WTC11 (cell line): ENCODE results near the gene OGFR. TPM values are rescaled to one million over a fixed set of nuclear protein-coding genes. Genes with fewer than 3 reads are reported as not detected.

Experiments used
- ATAC-seq: fragments of 200-7000 bp; cut with Tn5 transposase; 2 replicates; pipeline ENCODE4 v1.10.0; 2021; ENCODE audit warnings: mild to moderate bottlenecking, moderate library complexity
- CTCF ChIA-PET: fragments of 300-600 bp; sonication (Branson Sonifier 250); formaldehyde crosslinking; loops from one replicate; lab custom pipeline; 2021; ENCODE audit warnings: antibody characterized with exemption; lab: Charles Lee
- POLR2A ChIA-PET: fragments of 350-600 bp; sonication (Branson Sonifier 250); formaldehyde crosslinking; loops from one replicate; lab custom pipeline; 2021; ENCODE audit warnings: antibody characterized with exemption; lab: Charles Lee
- DNase-seq: peaks from one replicate; pipeline ENCODE4 v3.0.0; 2021; ENCODE audit warnings: low spot score
- H3K27ac Mint-ChIP-seq: 2 replicates; pipeline ENCODE4 v1.8.0; 2021; ENCODE audit warnings: mixed read lengths
- H3K27me3 Mint-ChIP-seq: 2 replicates; pipeline ENCODE4 v1.8.0; 2021; ENCODE audit warnings: low read depth, mild to moderate bottlenecking, moderate library complexity, mixed read lengths
- H3K36me3 Mint-ChIP-seq: 2 replicates; pipeline ENCODE4 v1.8.0; 2021; ENCODE audit warnings: mixed read lengths
- H3K4me1 Mint-ChIP-seq: 2 replicates; pipeline ENCODE4 v1.8.0; 2022; ENCODE audit warnings: mixed read lengths
- H3K4me3 Mint-ChIP-seq: 2 replicates; pipeline ENCODE4 v1.8.0; 2021; ENCODE audit warnings: mild to moderate bottlenecking, moderate library complexity, mixed read lengths
- H3K9me3 Mint-ChIP-seq: 2 replicates; pipeline ENCODE4 v1.8.0; 2021; ENCODE audit warnings: mixed read lengths
- AR ChIP-seq: fragments of 250-450 bp; sonication (Bioruptor Pico); IDR thresholded peaks from 2 replicates; pipeline ENCODE4 v1.9.0; 2021; ENCODE audit warnings: mild to moderate bottlenecking
- ATF2 ChIP-seq: sonication (generic); formaldehyde crosslinking; IDR thresholded peaks from 2 replicates; pipeline ENCODE4 v1.8.1; 2022; ENCODE audit warnings: low read depth, missing genetic modification reagents, borderline replicate concordance
- ELF4 ChIP-seq: sonication (generic); formaldehyde crosslinking; IDR thresholded peaks from 2 replicates; pipeline ENCODE4 v1.8.1; 2022; ENCODE audit warnings: low read depth, mild to moderate bottlenecking, moderate library complexity, missing genetic modification reagents
- GABPB1 ChIP-seq: sonication (generic); formaldehyde crosslinking; IDR thresholded peaks from 2 replicates; pipeline ENCODE4 v1.8.1; 2023; ENCODE audit warnings: mild to moderate bottlenecking, missing genetic modification reagents
- PREB ChIP-seq: sonication (generic); formaldehyde crosslinking; IDR thresholded peaks from 2 replicates; pipeline ENCODE4 v1.8.1; 2022; ENCODE audit warnings: mild to moderate bottlenecking, missing genetic modification reagents, moderate library complexity, borderline replicate concordance
- SMAD3 ChIP-seq: sonication (generic); formaldehyde crosslinking; IDR thresholded peaks from 2 replicates; pipeline ENCODE4 v1.8.0; 2022; ENCODE audit warnings: missing genetic modification reagents, mild to moderate bottlenecking, borderline replicate concordance
- ZNF416 ChIP-seq: fragments of 250-450 bp; sonication (Bioruptor Pico); IDR thresholded peaks from 2 replicates; pipeline ENCODE4 v1.9.0; 2021; ENCODE audit warnings: mild to moderate bottlenecking, inconsistent platforms
- ZNF671 ChIP-seq: fragments of 250-450 bp; sonication (Bioruptor Pico); IDR thresholded peaks from 2 replicates; pipeline ENCODE4 v1.8.0; 2021; ENCODE audit warnings: mild to moderate bottlenecking
- total RNA-seq: library from RNA; stranded (reverse); gene quantifications from 3 replicates; pipeline ENCODE4 v1.2.3, GENCODE V29; 2021
- TF ChIP-seq, protein P1 (sequence below): sonication (generic); formaldehyde crosslinking; IDR thresholded peaks from 2 replicates; pipeline ENCODE4 v1.8.0; 2022; ENCODE audit warnings: mild to moderate bottlenecking, missing genetic modification reagents
- TF ChIP-seq, protein P2 (sequence below): sonication (generic); formaldehyde crosslinking; IDR thresholded peaks from 2 replicates; pipeline ENCODE4 v1.8.1; 2023; ENCODE audit warnings: mild to moderate bottlenecking, missing genetic modification reagents, moderate library complexity
- TF ChIP-seq, protein P3 (sequence below): sonication (generic); formaldehyde crosslinking; IDR thresholded peaks from 2 replicates; pipeline ENCODE4 v1.8.0; 2023; ENCODE audit warnings: mild to moderate bottlenecking, missing genetic modification reagents
- TF ChIP-seq, protein P4 (sequence below): sonication (generic); formaldehyde crosslinking; IDR thresholded peaks from 2 replicates; pipeline ENCODE4 v1.8.0; 2022; ENCODE audit warnings: mild to moderate bottlenecking, missing genetic modification reagents
- TF ChIP-seq, protein P5 (sequence below): sonication (generic); formaldehyde crosslinking; IDR thresholded peaks from 2 replicates; pipeline ENCODE4 v1.8.0; 2022; ENCODE audit warnings: mild to moderate bottlenecking, missing genetic modification reagents

Gene OGFR
- total RNA-seq, 1 experiment from 2014 or later, result 43.3 TPM

DNA sequence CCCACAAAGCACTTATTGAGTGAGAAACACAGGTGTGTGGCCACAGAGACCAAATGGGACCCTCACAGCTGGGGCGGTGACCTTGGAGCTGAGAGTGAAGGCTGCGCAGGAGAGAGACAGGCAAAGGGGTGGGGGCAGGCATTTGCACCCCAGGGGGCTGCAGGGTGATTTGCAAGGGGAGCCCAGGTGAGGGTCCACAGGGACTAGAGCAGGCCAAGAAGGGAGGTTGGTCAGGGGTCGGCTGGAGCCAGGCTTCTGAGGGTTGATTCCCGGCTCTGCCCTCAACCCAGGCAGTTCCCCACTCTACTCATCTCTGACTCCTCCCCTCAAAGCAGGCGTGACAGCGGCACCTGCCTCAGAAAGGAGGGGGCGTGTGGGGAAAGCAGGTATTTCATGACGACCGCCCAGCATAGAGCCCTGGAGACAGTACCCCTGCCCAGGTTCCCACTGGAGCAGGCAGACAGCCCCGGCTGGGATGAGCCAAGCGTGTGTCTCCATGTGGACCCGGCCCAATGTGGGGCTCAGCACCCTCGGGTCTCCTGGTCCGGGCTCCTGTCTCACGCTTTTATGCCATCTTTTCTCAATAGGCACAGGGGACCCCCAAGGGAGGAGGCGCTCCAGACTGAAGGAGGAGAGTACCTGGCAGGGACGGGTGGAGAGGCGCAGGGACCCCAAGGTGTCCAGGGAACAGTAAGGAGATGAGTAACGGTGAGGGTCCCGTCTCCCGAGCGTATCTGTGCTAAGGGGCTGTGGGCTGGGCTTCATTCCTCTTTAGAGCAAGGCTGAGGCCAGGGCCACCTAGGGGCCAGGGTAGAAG, 11.5 kb upstream of the OGFR start:
- Mint-ChIP-seq H3K27ac (no peak overlapping the region; the same call in 1 of the 2 replicates), H3K27me3 (peaks cover 19% of the 10 kb centered on the region), H3K4me3 (peak overlapping the region; percentile 55), H3K4me1 (peaks cover 16% of the 10 kb centered on the region), H3K36me3 (peaks cover 1% of the 10 kb centered on the region)
- TF ChIP-seq, protein P1, sequence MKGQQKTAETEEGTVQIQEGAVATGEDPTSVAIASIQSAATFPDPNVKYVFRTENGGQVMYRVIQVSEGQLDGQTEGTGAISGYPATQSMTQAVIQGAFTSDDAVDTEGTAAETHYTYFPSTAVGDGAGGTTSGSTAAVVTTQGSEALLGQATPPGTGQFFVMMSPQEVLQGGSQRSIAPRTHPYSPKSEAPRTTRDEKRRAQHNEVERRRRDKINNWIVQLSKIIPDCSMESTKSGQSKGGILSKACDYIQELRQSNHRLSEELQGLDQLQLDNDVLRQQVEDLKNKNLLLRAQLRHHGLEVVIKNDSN (CRISPR knock-in tag), result 0 out of 2 replicates have a peak, but pooled peaks have one; percentile 34
- TF ChIP-seq ELF4 (CRISPR knock-in tag) (no peak), SMAD3 (CRISPR knock-in tag) (no peak), PREB (CRISPR knock-in tag) (no peak), ATF2 (CRISPR knock-in tag) (no peak)
- TF ChIP-seq, all 79 proteins: peak for 1
- no peaks in the 10 kb centered on the region for H3K9me3 Mint-ChIP-seq
- ChIA-PET CTCF (interaction anchor here (1.2 to 2.7 kb wide), 15 partner anchors 11 to 411 kb away, joined by 3 to 38 read pairs (median 10); partner anchors contain the start of genes COL9A3, NTSR1, RBBP8NL and TCFL5), POLR2A (no interaction called here)
- ATAC-seq (no peak), DNase-seq (no peak)

DNA sequence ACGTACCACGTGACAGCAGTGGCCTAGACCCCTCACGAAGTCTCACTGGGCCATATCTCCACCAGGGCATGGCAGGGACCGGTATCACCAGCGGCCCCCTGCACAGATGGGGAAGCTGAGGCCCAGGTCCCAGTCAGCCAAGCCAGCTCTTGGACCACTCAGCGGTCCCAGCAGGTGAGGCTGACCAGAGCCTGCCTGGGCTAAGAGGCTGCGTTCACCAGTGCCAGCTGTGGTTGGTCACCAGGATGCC, 11.0 kb upstream of the OGFR start:
- Mint-ChIP-seq H3K27ac (no peak overlapping the region), H3K4me1 (peaks cover 16% of the 10 kb centered on the region), H3K36me3 (peaks cover 7% of the 10 kb centered on the region), H3K4me3 (peak overlapping the region; percentile 55), H3K9me3 (no peaks in the 10 kb centered on the region), H3K27me3 (peaks cover 19% of the 10 kb centered on the region)
- ATAC-seq (no peak), DNase-seq (no peak)
- POLR2A ChIA-PET, result interaction anchor here (0.9 kb wide), 1 partner anchor 22 kb away, joined by 4 read pairs; no protein-coding TSS in a partner anchor
- CTCF ChIA-PET, result interaction anchor here (0.6 to 3.1 kb wide), 32 partner anchors 10 to 584 kb away, joined by 3 to 20 read pairs (median 4); partner anchors contain the start of genes COL9A3, NTSR1, RBBP8NL and TCFL5
- TF ChIP-seq, protein P2, sequence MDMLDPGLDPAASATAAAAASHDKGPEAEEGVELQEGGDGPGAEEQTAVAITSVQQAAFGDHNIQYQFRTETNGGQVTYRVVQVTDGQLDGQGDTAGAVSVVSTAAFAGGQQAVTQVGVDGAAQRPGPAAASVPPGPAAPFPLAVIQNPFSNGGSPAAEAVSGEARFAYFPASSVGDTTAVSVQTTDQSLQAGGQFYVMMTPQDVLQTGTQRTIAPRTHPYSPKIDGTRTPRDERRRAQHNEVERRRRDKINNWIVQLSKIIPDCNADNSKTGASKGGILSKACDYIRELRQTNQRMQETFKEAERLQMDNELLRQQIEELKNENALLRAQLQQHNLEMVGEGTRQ, result peak; percentile 63
- TF ChIP-seq ZNF671 (CRISPR knock-in tag), result no peak
- TF ChIP-seq ZNF416, result no peak
- TF ChIP-seq, protein P3, sequence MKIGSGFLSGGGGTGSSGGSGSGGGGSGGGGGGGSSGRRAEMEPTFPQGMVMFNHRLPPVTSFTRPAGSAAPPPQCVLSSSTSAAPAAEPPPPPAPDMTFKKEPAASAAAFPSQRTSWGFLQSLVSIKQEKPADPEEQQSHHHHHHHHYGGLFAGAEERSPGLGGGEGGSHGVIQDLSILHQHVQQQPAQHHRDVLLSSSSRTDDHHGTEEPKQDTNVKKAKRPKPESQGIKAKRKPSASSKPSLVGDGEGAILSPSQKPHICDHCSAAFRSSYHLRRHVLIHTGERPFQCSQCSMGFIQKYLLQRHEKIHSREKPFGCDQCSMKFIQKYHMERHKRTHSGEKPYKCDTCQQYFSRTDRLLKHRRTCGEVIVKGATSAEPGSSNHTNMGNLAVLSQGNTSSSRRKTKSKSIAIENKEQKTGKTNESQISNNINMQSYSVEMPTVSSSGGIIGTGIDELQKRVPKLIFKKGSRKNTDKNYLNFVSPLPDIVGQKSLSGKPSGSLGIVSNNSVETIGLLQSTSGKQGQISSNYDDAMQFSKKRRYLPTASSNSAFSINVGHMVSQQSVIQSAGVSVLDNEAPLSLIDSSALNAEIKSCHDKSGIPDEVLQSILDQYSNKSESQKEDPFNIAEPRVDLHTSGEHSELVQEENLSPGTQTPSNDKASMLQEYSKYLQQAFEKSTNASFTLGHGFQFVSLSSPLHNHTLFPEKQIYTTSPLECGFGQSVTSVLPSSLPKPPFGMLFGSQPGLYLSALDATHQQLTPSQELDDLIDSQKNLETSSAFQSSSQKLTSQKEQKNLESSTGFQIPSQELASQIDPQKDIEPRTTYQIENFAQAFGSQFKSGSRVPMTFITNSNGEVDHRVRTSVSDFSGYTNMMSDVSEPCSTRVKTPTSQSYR (CRISPR knock-in tag), result no peak
- TF ChIP-seq, protein P4, sequence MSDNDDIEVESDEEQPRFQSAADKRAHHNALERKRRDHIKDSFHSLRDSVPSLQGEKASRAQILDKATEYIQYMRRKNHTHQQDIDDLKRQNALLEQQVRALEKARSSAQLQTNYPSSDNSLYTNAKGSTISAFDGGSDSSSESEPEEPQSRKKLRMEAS, result 0 out of 2 replicates have a peak, but pooled peaks have one; percentile 11
- TF ChIP-seq, all 79 proteins: peak for 2

- no peak overlapping the region for H3K27ac Mint-ChIP-seq
- no peaks in the 10 kb centered on the region for H3K9me3 Mint-ChIP-seq
- ATAC-seq, result peak; percentile 83
- ChIA-PET POLR2A (interaction anchor here (0.6 to 0.9 kb wide), 2 partner anchors 22 to 108 kb away, joined by 4 read pairs; no protein-coding TSS in a partner anchor), CTCF (interaction anchor here (0.6 to 3.1 kb wide), 36 partner anchors 9 to 584 kb away, joined by 3 to 20 read pairs (median 4); partner anchors contain the start of genes COL9A3, NTSR1, RBBP8NL and SLCO4A1)
- H3K27me3 Mint-ChIP-seq, result peaks cover 19% of the 10 kb centered on the region
- DNase-seq, result peak; percentile 98
- peak overlapping the region; percentile 79 for H3K4me3 Mint-ChIP-seq
- peaks cover 16% of the 10 kb centered on the region for H3K4me1 Mint-ChIP-seq
- peaks cover 12% of the 10 kb centered on the region for H3K36me3 Mint-ChIP-seq
- TF ChIP-seq, protein P5, sequence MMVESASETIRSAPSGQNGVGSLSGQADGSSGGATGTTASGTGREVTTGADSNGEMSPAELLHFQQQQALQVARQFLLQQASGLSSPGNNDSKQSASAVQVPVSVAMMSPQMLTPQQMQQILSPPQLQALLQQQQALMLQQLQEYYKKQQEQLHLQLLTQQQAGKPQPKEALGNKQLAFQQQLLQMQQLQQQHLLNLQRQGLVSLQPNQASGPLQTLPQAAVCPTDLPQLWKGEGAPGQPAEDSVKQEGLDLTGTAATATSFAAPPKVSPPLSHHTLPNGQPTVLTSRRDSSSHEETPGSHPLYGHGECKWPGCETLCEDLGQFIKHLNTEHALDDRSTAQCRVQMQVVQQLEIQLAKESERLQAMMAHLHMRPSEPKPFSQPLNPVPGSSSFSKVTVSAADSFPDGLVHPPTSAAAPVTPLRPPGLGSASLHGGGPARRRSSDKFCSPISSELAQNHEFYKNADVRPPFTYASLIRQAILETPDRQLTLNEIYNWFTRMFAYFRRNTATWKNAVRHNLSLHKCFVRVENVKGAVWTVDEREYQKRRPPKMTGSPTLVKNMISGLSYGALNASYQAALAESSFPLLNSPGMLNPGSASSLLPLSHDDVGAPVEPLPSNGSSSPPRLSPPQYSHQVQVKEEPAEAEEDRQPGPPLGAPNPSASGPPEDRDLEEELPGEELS, result peak; percentile 30; the same call in 1 of the 2 replicates
- TF ChIP-seq GABPB1 (peak; percentile 10; the same call in 1 of the 2 replicates), AR (CRISPR knock-in tag) (no peak)
Observed at GRCh38 chr20:62794007-62794724, 10.5 kb upstream of the OGFR start.
